ENCODE results near the gene KRTAP1-3.

DNA sequence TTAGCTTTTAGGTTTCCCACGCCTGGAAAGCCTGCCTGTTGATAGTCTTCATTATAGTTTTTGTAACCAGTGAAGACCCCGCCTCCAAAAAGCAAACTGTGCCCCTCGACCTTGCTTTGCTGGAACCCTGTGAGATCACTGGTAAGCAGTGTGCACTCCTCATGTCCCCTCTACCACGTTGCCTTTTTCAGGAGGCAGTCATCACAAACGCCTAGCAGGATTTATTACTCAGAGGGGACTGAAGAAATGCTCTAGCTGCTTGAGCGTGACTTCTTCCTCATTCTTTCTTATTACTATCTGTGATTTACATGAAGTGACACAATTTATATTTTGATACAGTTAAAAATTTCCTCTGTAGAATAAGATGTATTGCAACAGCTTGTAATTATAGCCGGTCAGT, 19.2 kb downstream of the KRTAP1-3 start:
- TF ChIP-seq POLR2AphosphoS5 (IDR thresholded peaks at IDR 0.05; ENCODE audit: low read depth, low read length) (no peak), POLR2A (IDR thresholded peaks at IDR 0.05; ENCODE audit: low read depth, low read length) (no peak), TAF1 (IDR thresholded peaks at IDR 0.05; ENCODE audit: borderline replicate concordance, low read depth, low read length) (no peak)
